GM18873 (cell line): Measurements from ENCODE around the gene OR2F1.
"Not testable (repeated sequence)": the region's sequence is repeated elsewhere in the genome, so short reads cannot be mapped to it uniquely, and the experiment has no call there.

ENCODE experiments used
- ATAC-seq: cut with Tn5 transposase; IDR thresholded peaks from one replicate; pipeline ENCODE4 v1.9.1; 2021; ENCODE audit warnings: mild to moderate bottlenecking, moderate library complexity, moderate number of reproducible peaks; ENCODE audit not compliant: unreplicated experiment, low FRiP score

Gene OR2F1

DNA sequence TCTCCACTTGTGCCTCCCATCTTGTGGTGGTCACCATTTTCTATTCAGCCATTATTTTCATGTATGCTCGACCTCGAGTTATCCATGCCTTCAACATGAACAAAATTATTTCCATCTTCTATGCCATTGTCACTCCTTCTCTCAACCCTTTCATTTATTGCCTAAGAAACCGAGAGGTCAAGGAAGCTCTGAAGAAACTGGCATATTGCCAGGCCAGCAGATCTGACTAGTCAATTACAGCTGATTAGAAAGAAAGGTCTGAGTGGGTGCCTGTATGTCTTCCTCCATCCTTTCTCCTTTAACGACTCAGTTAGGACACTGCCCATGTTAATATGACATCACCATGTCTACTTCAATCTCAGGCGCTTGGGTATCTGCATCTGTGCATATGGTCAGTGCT, 50.1 kb downstream of the OR2F1 start:
- no peak for ATAC-seq

DNA sequence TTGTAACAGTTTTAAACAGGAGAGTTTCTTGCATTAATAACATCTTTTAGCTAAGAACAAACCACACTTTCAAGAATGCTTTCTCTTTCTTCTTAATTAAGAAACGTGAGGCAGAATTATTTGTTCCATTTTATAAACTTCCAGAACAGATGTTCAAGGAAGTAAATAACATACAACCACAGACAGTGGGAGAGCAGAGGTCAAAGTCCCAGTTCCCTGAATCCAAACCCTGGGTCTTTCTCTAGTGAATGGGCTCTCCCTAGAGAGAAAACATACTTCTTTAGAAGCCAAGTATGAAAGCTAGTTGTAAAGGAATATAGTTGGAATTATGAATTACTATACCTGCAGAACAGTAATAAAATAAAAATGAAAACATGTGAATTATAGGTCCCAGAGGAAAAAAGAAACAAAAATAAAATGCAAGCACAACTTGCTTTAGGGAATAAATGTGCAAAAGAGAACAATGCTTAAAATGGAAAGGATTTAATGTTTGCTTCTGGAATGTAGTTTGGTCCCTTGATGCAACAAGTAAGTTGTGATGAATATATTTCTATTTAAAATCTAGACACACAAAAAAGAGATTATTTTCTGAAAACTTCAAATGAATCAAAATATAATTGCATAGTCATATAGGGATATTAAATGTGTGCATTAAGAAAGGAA, 51.5 kb downstream of the OR2F1 start:
- ATAC-seq, result no peak

- no peak for ATAC-seq
These were observed 52.0 kb downstream of the OR2F1 start for GRCh38 chr7:144006692-144007042.

GRCh38 chr7:144009361-144009760, 54.7 kb downstream of the OR2F1 start:
- no peak for ATAC-seq

GRCh38 chr7:144010061-144010460, 55.4 kb downstream of the OR2F1 start:
- not testable (repeated sequence) for ATAC-seq

DNA sequence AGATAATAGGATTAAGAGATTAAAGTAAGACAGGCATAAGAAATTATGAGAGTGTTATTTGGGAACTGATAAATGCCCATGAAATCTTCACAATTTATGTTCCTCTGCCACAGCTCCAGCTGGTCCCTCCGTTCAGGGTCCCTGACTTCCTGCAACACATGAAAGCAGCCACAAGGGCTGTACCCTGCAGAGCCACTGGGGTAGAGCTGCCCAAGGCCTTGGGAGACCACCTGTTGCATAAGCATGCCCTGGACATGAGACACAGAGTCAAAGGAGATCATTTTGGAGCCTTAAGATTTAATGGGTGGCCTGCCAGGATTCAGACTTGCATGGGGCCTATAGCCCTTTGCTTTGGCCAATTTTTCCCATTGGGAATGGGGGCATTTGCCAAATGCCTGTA, 56.2 kb downstream of the OR2F1 start:
- not testable (repeated sequence) for ATAC-seq

- no peak for ATAC-seq
These were observed 57.0 kb downstream of the OR2F1 start for GRCh38 chr7:144011458-144012230.
